Heart right ventricle (tissue), 16 donors: Measurements from ENCODE around the gene ASB18. TPM values are rescaled to one million over a fixed set of nuclear protein-coding genes. Genes with fewer than 3 reads are reported as not detected.
A peak's percentile ranks its signal among the peaks of the same experiment; 100 is the strongest.
"Not testable (repeated sequence)": the region's sequence is repeated elsewhere in the genome, so short reads cannot be mapped to it uniquely, and the experiment has no call there.

Experiments
- ATAC-seq, 8 donors: fragments of 200-7000 bp; cut with Tn5 transposase; one replicate each; pipeline ENCODE4 v1.9.1; 2020; ENCODE audit warnings: mild to moderate bottlenecking in 8 of 8, moderate library complexity in 8 of 8, moderate number of reproducible peaks in 1 of 8
- DNase-seq, 2 donors: peaks; one replicate each; pipeline ENCODE4 v3.0.0-alpha.2; 2020
- H3K27ac ChIP-seq, 10 donors: fragments of 200-600 bp; sonication (generic) in 2 of 10; one replicate each; pipeline versions ENCODE4 v1.5.0 to v1.8.0; 2020 to 2022; ENCODE audit warnings: mild to moderate bottlenecking in 3 of 10
- H3K27me3 ChIP-seq, 7 donors: fragments of 200-600 bp; one replicate each; pipeline ENCODE4 v1.8.0; 2021 to 2022; ENCODE audit warnings: mild to moderate bottlenecking in 2 of 7
- H3K36me3 ChIP-seq, 9 donors: fragments of 200-600 bp; sonication (generic) in 1 of 9; one replicate each; pipeline versions ENCODE4 v1.5.0 to v1.8.0; 2020 to 2022; ENCODE audit warnings: mild to moderate bottlenecking in 2 of 9
- H3K4me1 ChIP-seq, 9 donors: fragments of 200-600 bp; sonication (generic) in 1 of 9; one replicate each; pipeline versions ENCODE4 v1.5.0 to v1.8.0; 2020 to 2022; ENCODE audit warnings: mild to moderate bottlenecking in 4 of 9
- H3K4me3 ChIP-seq, 10 donors: fragments of 200-600 bp; sonication (generic) in 2 of 10; one replicate each; pipeline versions ENCODE4 v1.5.0 to v1.8.0; 2020 to 2022; ENCODE audit warnings: mild to moderate bottlenecking in 7 of 10, moderate library complexity in 2 of 10
- H3K9me3 ChIP-seq, 11 donors: fragments of 200-600 bp in 10 of 11; sonication (generic) in 2 of 11; one replicate each; pipeline versions ENCODE4 v1.5.0 to v1.8.0; 2013 to 2022; ENCODE audit warnings: mild to moderate bottlenecking in 2 of 11, control low read depth in 1 of 11, moderate library complexity in 1 of 11
- CTCF ChIP-seq, 9 donors: fragments of 200-600 bp; sonication (generic) in 2 of 9; IDR thresholded peaks; one replicate each; pipeline versions ENCODE4 v1.5.0 to v1.8.0; 2021 to 2022; ENCODE audit warnings: antibody characterized with exemption in 9 of 9, mild to moderate bottlenecking in 5 of 9, moderate library complexity in 1 of 9
- WGBS, 2 donors: extraction: QIAGEN DNeasy Blood & Tissue Kit; methylation state at CpG; one replicate each; pipeline ENCODE4 v1.1.7; 2013; ENCODE audit warnings: inconsistent platforms in 1 of 2; 5-methylcytosine and 5-hydroxymethylcytosine counted together
- intact Hi-C, 10 donors: fragments of 100-400 bp; cut with DNase I; formaldehyde crosslinking; loops; one replicate each; pipeline versions ENCODE4 v1.11.1 to v1.14.2; 2022
- polyA plus RNA-seq, 2 donors: library from polyadenylated mRNA; stranded (reverse); fragments of 200-250 nt; gene quantifications; one replicate each; pipeline ENCODE4 v1.2.3, GENCODE V29; 2013
- total RNA-seq, 10 donors: library from RNA; stranded (reverse); fragmentation: NEBNext Ultra II Directional in 3 of 10; extraction: Animal tissue kit (Norgen Biotek cat#: 25700) in 3 of 10; gene quantifications; one replicate each; pipeline versions ENCODE4 v1.2.1 to v1.2.4, GENCODE V29; 2021 to 2023
- donor health status: Arrhythmogenic right ventricular cardiomyopathy.
- donor health status: ischemic (EF 13 %, LVEDD 7.1; RV severe dilation, severe dysfunction).
- donor health status: healthy with polysubstance abuse.
- donor health status: DM: no; HTN: yes; CAD: no.
- donor health status: DM: no; HTN: no; CAD: no.
- donor health status: ischemic (EF 25% LVEDD 6.9; RV normal size, moderate dysfunction).
- donor health status: ischemic (EF 25% LVEDD 5.7; RV mildly dilated, moderate dysfunction).
- donor health status: healthy.
- donor health status: DM: yes; HTN: yes; CAD: no.
- donor health status: Ischemic cardiomyopathy.
- donor health status: ischemic (EF 35%, LVEDD 5.7; RV mildly dilated, moderate dysfunction).
- donor health status: nonischemic (EF 11% LVEDD 7.7; RV severe dilation, severe dysfunction).
- donor health status: DM: yes; HTN: yes; CAD: no.
- donor health status: PGD.
- donor health status: ischemic (EF 29% LVEDD 5.4; RV normal size, mild dysfunction).
- donor health status: nonischemic (EF 23%, LVEDD 6.1; RV moderate dilation, normal function).

ASB18 gene
- total and polyA plus RNA-seq, 12 donors, result 3.5 to 47.1 (median 20.2) TPM

- WGBS, 2 donors, result 87 to 96% methylated on average over 3 of the region's 3 CpGs
- Histone ChIP-seq H3K36me3 (no peaks in the 10 kb centered on the region), H3K9me3 (peaks cover 0 to 12% (median 0%) of the 10 kb centered on the region in 11 donors), H3K4me1 (no peaks in the 10 kb centered on the region), H3K27ac (no peak overlapping the region), H3K4me3 (no peak overlapping the region), H3K27me3 (peaks cover 0 to under 1% (median 0%) of the 10 kb centered on the region in 7 donors)
- intact Hi-C loops, result no loop called here
- DNase-seq (no peak), ATAC-seq (no peak)
- no peak for TF ChIP-seq CTCF (IDR thresholded peaks at IDR 0.05)
Measured at GRCh38 chr2:236273126-236273525, 8.9 kb upstream of the ASB18 start.

GRCh38 chr2:236271851-236272250 is 7.6 kb upstream of the ASB18 start:
- DNase-seq (no peak), ATAC-seq (no peak)
- H3K4me1 ChIP-seq, result no peaks in the 10 kb centered on the region
- intact Hi-C loops, result no loop called here
- no peaks in the 10 kb centered on the region for H3K36me3 ChIP-seq
- H3K27ac ChIP-seq, result no peak overlapping the region
- H3K4me3 ChIP-seq, result no peak overlapping the region
- 93 to 94% methylated on average over 5 of the region's 5 CpGs for WGBS, 2 donors
- H3K9me3 ChIP-seq, result peaks cover 0 to 12% (median 0%) of the 10 kb centered on the region in 11 donors
- no peak for TF ChIP-seq CTCF (IDR thresholded peaks at IDR 0.05)
- H3K27me3 ChIP-seq, result no peaks in the 10 kb centered on the region

GRCh38 chr2:236269876-236270275 is 5.7 kb upstream of the ASB18 start:
- H3K36me3 ChIP-seq, H3K4me1 ChIP-seq, intact Hi-C loops, H3K27ac ChIP-seq, H3K27me3 ChIP-seq, ATAC-seq, DNase-seq, H3K4me3 ChIP-seq: not testable (repeated sequence)
- peaks cover 0 to 12% (median 0%) of the 10 kb centered on the region in 11 donors for H3K9me3 ChIP-seq

- H3K27ac ChIP-seq, result no peak overlapping the region
- peaks cover 0 to 9% (median 0%) of the 10 kb centered on the region in 9 donors for H3K4me1 ChIP-seq
- H3K9me3 ChIP-seq, result peaks cover 0 to 21% (median 0%) of the 10 kb centered on the region in 11 donors
- DNase-seq (no peak), ATAC-seq (no peak)
- H3K4me3 ChIP-seq, result no peak overlapping the region
- intact Hi-C loops, result no loop called here
- TF ChIP-seq CTCF (IDR thresholded peaks at IDR 0.05), result no peak
- no peaks in the 10 kb centered on the region for H3K36me3 ChIP-seq
- no peaks in the 10 kb centered on the region for H3K27me3 ChIP-seq
Measured at GRCh38 chr2:236265675-236266074, 1.5 kb upstream of the ASB18 start.

GRCh38 chr2:236262238-236262637 is 2.0 kb downstream of the ASB18 start:
- TF ChIP-seq CTCF (IDR thresholded peaks at IDR 0.05), result no peak
- H3K36me3 ChIP-seq, result peaks cover 0 to 7% (median 0%) of the 10 kb centered on the region in 9 donors
- 50 to 64% methylated on average over 7 of the region's 7 CpGs for WGBS, 2 donors
- peaks cover 0 to 11% (median 0%) of the 10 kb centered on the region in 7 donors for H3K27me3 ChIP-seq
- H3K4me1 ChIP-seq, result peaks cover 0 to 24% (median 0%) of the 10 kb centered on the region in 9 donors
- H3K27ac ChIP-seq, result peak overlapping the region; percentile 27 to 93 (median 80)
- ATAC-seq (peak; percentile 36 to 87 (median 73)), DNase-seq (peak; percentile 48 to 50)
- H3K9me3 ChIP-seq, result peaks cover 0 to 9% (median 0%) of the 10 kb centered on the region in 11 donors
- intact Hi-C loops, result no loop called here
- H3K4me3 ChIP-seq, result peak overlapping the region in 9 of 10 donors; percentile 30 to 63 (median 51)
